TTC549 (cell line): Measurements from ENCODE around the gene ODAPH.

ENCODE experiments used
- FAIRE-seq: peaks from 2 replicates; lab custom pipeline; 2012; peaks lifted over from hg19 to GRCh38; lab: Jason Lieb, UNC

ODAPH gene

DNA sequence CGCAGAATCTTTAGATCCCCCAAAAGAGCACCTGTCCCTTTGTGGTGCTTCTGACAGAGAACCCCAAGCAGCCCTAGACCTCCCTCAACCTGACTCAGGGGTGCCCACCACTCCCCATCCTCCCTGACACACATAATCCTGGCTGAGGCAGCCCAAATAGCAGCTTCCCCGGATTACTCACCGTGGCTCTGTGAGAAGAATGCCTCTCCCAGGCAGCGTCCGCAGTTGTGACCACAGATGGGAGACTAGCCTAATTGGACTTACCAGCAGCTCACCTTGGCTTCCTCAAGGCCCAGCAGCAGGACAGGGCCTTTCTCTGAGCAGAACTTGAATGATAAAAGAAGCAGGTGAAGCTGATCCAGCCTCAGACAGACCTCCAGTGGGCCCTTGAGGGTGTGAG is 10.3 kb upstream of the ODAPH start:
- no peak for FAIRE-seq

DNA sequence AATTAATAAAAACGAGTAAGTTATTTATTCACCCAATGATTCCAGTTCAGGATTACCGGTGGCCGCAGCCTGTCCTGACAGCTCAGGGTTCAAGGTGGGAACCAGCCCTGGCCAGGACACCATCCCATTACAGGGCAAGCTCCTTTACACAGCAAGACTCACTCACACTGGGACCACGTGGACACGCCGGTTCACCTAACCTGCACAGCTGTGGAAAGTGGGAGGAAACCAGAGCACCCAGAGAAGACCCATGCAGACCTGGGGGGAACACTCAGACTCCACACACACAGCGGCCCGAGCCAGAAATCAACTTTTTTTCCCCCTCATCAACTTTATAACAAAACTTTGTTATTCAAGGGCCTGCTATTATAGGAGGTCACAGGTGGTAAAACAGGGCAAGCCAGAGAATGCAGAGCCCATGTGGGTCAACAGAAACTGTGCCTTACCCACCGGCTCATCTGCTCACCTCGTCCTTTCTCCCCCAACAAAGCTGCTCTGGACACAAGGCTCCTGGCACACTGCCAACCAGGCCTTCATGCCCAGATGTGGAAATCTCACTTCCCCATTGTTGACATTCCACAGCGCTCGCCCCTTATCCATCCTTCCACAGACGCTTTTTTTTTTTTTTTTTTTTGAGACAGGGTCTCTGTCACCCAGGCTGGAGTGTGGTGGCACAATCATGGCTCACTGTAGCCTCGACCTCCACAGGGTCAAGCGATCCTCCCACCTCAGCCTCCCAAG is 8.0 kb upstream of the ODAPH start:
- FAIRE-seq = no peak

DNA sequence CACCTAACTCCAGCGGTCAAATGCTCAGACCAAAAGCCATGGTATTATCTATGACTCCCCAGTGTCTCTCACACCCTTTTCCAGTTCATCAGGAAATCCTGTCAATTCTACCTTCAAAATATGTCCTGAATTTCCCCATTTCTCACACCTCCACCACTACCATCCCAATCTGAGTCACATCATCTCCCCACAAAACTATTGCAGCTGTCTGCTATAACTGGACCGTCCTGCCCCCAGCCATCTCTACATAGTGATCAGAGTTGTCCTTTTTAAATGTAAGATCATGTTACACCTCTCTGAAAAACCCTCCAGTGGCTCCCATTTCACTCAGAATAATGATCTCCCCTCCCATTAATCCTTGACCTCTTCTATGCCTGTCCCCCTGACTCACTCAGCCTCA is 6.8 kb upstream of the ODAPH start:
- FAIRE-seq = no peak

DNA sequence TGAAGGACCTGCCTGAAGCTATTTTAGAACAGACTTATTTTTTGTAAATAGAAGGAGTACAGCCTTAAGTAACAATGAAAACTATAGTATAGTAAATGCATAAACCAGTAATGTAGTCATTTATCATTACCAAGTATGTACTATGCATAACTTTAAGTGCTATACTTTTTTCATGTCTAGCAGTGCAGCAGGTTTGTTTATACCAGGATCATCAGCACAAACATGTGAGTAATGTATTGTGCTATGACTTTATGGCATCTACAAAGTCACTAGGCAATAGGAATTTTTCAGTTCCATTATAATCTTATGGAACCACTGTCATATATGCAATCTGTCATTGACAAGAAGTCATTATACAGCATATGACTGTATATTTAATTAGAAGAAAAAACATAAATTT is 3.4 kb upstream of the ODAPH start:
- no peak for FAIRE-seq

DNA sequence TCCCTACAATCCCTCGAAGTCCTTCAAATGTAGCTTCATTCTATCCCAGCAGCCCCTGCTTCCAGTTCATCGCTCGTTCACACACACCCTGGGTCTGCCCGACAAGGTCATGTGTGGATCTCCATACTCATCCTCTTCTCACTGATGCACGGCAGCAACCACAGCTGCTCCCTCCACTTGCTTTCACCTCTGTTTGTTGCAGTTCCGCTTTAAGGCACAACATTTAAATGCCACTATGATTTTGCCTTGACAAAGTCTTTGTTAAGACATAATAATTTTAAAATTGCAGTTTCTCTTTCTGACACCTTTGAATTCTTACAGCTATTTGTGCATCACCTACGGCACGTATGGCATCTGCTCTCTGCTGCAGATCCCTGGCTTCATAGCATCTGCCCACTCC is 1.8 kb downstream of the ODAPH start:
- FAIRE-seq = no peak

DNA sequence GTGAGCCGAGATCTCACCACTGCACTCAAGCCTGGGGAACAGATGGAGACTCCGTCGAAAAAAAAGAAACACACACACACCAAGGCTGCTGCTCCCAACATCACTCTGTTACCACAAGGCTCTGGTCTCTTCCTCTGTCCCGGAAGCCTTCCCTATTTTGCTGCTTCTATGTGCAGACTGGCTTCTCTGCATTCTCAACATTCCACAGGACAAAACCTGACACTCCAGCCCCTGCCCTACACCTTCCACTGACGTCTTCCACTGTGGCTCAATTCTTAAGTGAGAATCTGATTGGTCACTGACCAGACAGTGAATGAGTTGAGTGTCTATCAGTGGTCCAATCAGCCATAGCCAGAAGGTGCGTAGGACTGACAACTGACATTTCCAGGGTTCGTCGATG is 5.9 kb downstream of the ODAPH start:
- no peak for FAIRE-seq

DNA sequence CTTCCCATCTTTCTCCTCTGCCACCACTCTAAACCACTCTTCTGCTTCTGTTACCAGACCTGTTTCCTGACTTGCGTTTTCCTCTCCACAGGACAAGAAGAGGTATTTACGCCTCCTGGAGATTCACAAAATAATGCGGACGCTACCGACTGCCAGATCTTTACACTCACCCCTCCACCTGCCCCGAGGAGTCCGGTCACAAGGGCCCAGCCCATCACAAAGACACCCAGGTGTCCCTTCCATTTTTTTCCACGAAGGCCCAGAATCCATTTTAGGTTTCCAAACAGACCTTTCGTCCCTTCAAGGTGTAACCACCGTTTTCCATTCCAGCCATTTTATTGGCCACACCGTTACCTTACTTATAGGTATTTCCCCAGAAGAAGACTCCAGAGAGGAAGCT is 8.2 kb downstream of the ODAPH start:
- FAIRE-seq = no peak

DNA sequence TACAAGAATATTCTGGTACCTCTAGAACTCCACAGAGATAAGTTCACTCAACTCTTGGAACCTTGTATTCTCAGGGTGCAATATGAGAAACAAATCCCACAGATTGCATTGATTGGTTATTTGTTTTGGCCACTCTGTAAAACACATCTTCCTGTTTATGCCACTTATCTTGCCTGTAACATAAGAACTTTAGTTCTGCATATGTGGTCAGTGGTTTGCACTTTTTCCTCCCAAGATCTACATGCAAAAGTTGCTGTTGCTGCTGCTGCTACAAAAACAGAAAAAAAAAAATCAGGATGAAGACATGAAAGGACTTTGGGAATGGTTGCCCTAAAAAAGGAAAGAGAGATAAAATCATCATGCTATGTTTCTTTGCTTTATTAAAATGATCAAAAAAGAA is 9.6 kb downstream of the ODAPH start:
- FAIRE-seq = no peak

DNA sequence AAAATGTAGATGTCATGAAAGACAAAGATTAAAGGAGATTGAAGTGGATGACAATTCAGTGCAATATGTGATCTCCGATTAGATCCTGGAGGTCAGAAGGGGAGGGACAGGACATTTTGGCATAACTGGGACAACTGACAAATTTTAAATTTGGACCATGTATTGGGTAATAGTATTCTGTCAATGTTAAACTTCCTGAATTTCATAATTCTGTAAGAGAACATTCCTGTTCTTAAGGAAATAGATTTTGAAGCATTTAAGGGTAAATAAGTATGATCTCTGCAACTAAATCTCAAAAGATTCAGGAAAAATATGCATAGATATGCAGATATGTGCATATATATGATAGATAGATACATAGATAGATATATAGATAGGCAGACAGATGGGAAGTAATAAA is 11.0 kb downstream of the ODAPH start:
- FAIRE-seq = no peak

DNA sequence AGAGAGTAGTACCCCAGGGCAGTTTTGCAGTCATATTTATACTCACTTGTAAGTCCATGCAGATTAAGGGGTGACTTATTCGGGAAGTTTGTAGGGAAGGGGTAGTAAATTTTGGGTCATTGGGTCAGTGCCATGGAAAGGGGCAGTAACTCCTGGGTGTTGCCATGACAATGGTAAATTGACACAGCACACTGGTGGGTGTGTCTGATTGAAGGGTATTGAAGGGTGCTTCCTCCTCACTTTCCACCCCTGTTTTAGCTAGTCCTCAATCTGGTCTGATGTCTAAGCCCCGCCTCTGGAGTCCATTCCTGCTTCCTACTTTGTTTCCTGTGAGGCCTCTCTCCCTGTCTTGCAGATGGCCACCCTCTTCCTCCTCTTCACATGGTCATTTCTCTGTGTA is 11.9 kb downstream of the ODAPH start:
- FAIRE-seq = no peak

DNA sequence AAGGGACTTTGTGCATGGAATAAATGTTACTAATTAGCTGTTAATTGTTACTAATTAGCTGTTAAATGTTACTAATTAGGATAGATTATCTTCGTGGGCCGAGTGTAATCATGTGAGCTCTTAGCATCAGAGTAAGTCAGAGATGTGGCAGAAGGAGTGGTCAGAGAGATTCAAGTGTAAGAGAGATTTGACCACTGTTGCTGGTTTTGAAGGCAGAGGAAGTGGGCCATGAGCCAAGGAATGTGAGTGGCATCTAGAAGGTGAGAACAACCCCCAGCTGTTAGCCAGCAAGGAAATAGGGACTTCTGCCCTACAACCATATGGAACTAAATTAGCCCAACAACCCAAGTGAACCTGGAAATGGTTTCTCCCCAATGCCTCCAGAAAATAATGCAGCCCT is 28.2 kb downstream of the ODAPH start:
- FAIRE-seq = no peak

DNA sequence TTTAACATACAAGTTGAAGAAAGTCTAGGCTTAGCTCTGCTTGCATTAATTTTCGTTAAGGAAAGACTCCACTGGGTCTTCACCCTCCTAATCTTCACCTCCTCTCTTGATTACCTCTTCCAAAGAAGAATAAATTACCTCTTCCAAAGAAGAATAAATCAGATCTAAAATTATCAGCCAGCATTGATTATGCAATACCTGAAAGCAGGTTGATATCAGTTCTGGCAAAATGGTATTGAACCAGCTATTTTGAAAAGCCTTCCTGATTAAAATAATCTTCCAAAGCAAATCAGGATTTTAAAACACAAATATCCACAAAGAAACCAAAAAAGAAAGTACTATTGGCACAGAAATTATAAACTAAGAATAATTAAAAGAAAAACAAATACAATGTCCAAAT is 37.5 kb downstream of the ODAPH start:
- no peak for FAIRE-seq

DNA sequence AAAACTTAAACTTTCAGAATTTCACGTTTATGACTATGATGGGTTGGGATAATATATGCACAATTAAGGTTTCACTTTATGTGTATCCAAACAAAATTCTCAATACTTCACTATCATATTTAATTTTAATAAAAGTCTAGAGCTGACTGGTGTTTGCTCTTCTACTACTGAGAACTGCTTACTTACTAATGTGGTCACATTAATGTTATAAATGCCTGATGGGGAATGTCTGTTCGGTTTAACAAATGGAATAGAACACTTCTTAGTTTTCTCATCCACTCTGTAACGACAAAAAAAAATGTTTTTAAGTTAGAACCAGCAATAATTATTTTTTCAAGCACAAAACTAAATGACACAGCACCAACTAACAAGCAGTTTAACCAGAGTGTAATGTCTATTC is 40.2 kb downstream of the ODAPH start:
- no peak for FAIRE-seq

DNA sequence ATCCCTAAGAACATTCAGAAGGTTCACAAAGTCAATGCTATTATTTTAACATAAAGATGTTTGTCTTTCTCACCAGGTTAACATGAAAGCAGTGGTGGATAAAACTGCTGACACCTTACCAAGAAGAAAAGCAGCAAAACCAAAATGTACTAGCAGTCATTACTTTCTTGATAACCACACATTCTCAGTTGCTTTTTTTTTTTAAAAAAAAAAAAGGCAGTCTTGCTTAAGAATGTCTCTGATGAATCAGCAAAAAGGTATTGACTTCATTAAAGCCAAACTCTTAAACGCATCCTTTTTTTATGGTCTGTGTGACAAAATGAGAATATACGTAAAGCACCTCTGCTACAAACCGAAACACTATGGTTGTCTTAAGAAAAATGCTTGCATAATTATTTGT is 42.5 kb downstream of the ODAPH start:
- FAIRE-seq = no peak

DNA sequence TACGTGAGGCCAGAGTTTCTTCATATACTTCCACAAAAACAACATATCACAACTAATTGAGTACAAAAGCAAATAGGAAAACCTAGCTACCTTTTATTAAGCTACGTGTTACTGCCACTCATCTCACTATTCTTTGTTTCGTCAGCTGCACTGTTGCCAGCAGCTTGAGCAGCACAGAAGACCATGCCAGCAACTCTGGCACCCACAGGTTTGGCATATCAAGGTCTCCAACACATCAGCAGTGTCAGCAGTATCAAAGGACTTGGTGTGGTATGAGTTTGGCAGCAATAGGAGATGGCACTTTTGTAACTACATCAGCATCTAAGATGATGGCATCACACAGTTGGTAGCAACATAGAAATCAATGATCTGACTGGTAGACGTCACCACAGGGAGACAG is 43.8 kb downstream of the ODAPH start:
- no peak for FAIRE-seq

DNA sequence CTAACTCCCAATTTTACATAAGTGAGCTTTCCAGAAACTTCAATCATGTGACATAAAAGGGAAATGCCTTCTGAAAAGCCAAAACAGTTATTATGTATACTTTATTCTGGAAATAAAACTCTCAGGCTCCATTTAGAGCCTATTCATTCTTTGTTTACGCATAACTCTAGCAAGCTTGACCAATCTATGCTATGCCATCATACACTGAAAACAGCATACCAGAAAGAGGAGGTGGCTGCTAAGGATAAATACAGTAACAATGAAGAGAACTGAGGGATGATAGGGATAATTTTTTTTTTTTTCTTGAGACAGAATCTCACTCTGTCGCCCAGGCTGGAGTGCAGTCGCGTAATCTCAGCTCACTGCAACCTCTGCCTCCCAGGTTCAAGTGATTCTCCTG is 50.1 kb downstream of the ODAPH start:
- FAIRE-seq = no peak

DNA sequence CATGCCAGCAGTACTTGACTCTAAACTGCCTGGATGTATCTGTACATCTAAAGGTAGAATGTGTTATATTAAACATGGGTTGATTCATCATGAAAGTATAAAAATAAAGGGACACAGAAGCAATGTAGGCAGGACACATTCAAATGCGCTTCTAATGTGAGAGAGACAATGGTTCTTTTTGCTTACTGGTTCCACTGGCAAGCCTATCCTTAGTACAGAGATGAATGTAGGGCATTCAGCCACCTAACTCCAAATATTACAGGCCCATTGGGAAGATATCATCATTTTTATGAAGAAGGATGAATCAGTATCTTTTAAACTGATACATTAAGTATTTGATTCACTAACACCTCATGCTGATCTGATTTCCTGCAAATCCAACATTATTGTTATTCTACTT is 56.4 kb downstream of the ODAPH start:
- no peak for FAIRE-seq
